Keratinocyte (primary cell): Measurements from ENCODE around the gene ANXA4. TPM values are rescaled to one million over a fixed set of nuclear protein-coding genes. Genes with fewer than 3 reads are reported as not detected.

Experiments used
- DNase-seq: peaks from one replicate; pipeline ENCODE4 v3.0.0-alpha.2; 2011; ENCODE audit warnings: low read depth, missing footprints, low spot score
- FAIRE-seq: peaks from 2 replicates; lab custom pipeline; 2011; peaks lifted over from hg19 to GRCh38; lab: Jason Lieb, UNC
- H2AFZ ChIP-seq: 2 replicates; pipeline ENCODE4 v1.6.0; 2012; ENCODE audit warnings: low read length, control low read depth, inconsistent platforms; ENCODE audit not compliant: control insufficient read depth
- H3K27ac ChIP-seq: 2 replicates; pipeline ENCODE4 v1.5.1; 2011; ENCODE audit warnings: low read length; ENCODE audit not compliant: control insufficient read depth, insufficient read depth
- H3K27me3 ChIP-seq: 3 replicates; pipeline ENCODE4 v1.6.0; 2011; ENCODE audit warnings: low read length; ENCODE audit not compliant: control insufficient read depth, insufficient read depth; ENCODE audit errors: extremely low read depth
- H3K36me3 ChIP-seq, 2 experiments: 2 replicates in 1 of 2; 3 replicates in 1 of 2; pipeline ENCODE4 v1.5.1; 2011; ENCODE audit warnings: low read length in 2 of 2, mild to moderate bottlenecking in 1 of 2; ENCODE audit not compliant: control insufficient read depth in 2 of 2, insufficient read depth in 2 of 2; ENCODE audit errors: extremely low read depth in 1 of 2
- H3K4me1 ChIP-seq: 3 replicates; pipeline ENCODE4 v1.5.1; 2011; ENCODE audit warnings: low read length; ENCODE audit not compliant: control insufficient read depth, insufficient read depth; ENCODE audit errors: extremely low read depth
- H3K4me2 ChIP-seq: 3 replicates; pipeline ENCODE4 v1.6.0; 2011; ENCODE audit warnings: low read depth, low read length; ENCODE audit not compliant: control insufficient read depth, insufficient read depth; ENCODE audit errors: extremely low read depth
- H3K4me3 ChIP-seq, 3 experiments: fragments of 200-600 bp in 1 of 3; sonication (generic) in 1 of 3; 2 replicates in 2 of 3; 3 replicates in 1 of 3; pipeline ENCODE4 v1.5.1; 2011 to 2016; ENCODE audit warnings: low read length in 3 of 3, mild to moderate bottlenecking in 3 of 3, control low read depth in 2 of 3, inconsistent platforms in 1 of 3, low read depth in 1 of 3, mixed read lengths in 1 of 3, mixed run types in 1 of 3, moderate library complexity in 1 of 3; ENCODE audit not compliant: control insufficient read depth in 2 of 3, insufficient read depth in 2 of 3; ENCODE audit errors: extremely low read depth in 1 of 3
- H3K79me2 ChIP-seq: 2 replicates; pipeline ENCODE4 v1.6.0; 2012; ENCODE audit warnings: low read length; ENCODE audit not compliant: control insufficient read depth, insufficient read depth
- H3K9ac ChIP-seq: 3 replicates; pipeline ENCODE4 v1.6.0; 2011; ENCODE audit warnings: low read length; ENCODE audit not compliant: control insufficient read depth, insufficient read depth; ENCODE audit errors: extremely low read depth
- H3K9me1 ChIP-seq: 3 replicates; pipeline ENCODE4 v1.6.0; 2011; ENCODE audit warnings: low read length; ENCODE audit not compliant: control insufficient read depth, insufficient read depth; ENCODE audit errors: extremely low read depth
- H3K9me3 ChIP-seq: 2 replicates; pipeline ENCODE4 v1.5.1; 2012; ENCODE audit warnings: low read depth, low read length; ENCODE audit not compliant: control insufficient read depth
- H4K20me1 ChIP-seq: 3 replicates; pipeline ENCODE4 v1.6.0; 2011; ENCODE audit warnings: low read length; ENCODE audit not compliant: control insufficient read depth, insufficient read depth; ENCODE audit errors: extremely low read depth
- CTCF ChIP-seq, 3 experiments: IDR thresholded peaks in 1 of 3; conservative IDR thresholded peaks in 1 of 3; optimal IDR thresholded peaks in 1 of 3; 2 replicates in 2 of 3; 3 replicates in 1 of 3; pipeline versions ENCODE3 to v1.5.1; 2011; ENCODE audit warnings: low read length in 3 of 3, mild to moderate bottlenecking in 3 of 3, moderate library complexity in 2 of 3, control low read depth in 1 of 3, inconsistent platforms in 1 of 3; ENCODE audit not compliant: insufficient read depth in 2 of 3; ENCODE audit errors: extremely low read depth in 1 of 3
- EZH2 ChIP-seq: IDR thresholded peaks from one replicate; pipeline ENCODE4 v1.6.1; 2012; ENCODE audit warnings: inconsistent platforms, mild to moderate bottlenecking, low read length, moderate library complexity
- dilution Hi-C: fragments of 300-500 bp; cut with MboI; formaldehyde crosslinking; loops from one replicate; pipeline ENCODE4 v1.7.0; 2020; ENCODE audit warnings: low sequenced_read_pairs; ENCODE audit not compliant: extremely low pct_ligation_motif_present
- polyA plus RNA-seq, 5 experiments: library from polyadenylated mRNA; depleted of rRNA in 3 of 5; stranded (reverse) in 3 of 5; stranded (forward) in 1 of 5; unstranded in 1 of 5; fragments of >200 nt; gene quantifications; 1 replicate in 1 of 5; 2 replicates in 3 of 5; 3 replicates in 1 of 5; pipeline versions ENCODE4 v1.2.1 to v1.2.3, GENCODE V29; 2011 to 2012; ENCODE audit warnings: missing spikeins in 2 of 5, low read depth in 1 of 5, low replicate concordance in 1 of 5

Gene ANXA4
- polyA plus RNA-seq, 1 donor (not counting 4 experiments of a cell fraction or from before 2014, with no cell fraction given) = 209 TPM

GRCh38 chr2:69791045-69791444 lies 49.1 kb downstream of the ANXA4 start:
- Histone ChIP-seq H3K9ac (no peak overlapping the region), H3K9me1 (no peaks in the 10 kb centered on the region), H3K4me1 (no peaks in the 10 kb centered on the region), H3K27ac (no peak overlapping the region), H3K4me3 (no peak overlapping the region), H3K4me2 (no peak overlapping the region), H3K9me3 (no peaks in the 10 kb centered on the region), H3K27me3 (no peaks in the 10 kb centered on the region), H3K79me2 (no peaks in the 10 kb centered on the region), H4K20me1 (no peaks in the 10 kb centered on the region), H3K36me3 (peaks cover 13 to 21% of the 10 kb centered on the region in 2 experiments), H2AFZ (no peak overlapping the region)
- DNase-seq (no peak), FAIRE-seq (no peak)
- dilution Hi-C loops = no loop called here
- TF ChIP-seq CTCF (optimal IDR thresholded peaks at IDR 0.05 in 1 of 3, IDR thresholded peaks at IDR 0.05 in 1 of 3, conservative IDR thresholded peaks at IDR 0.05 in 1 of 3; ENCODE audit: extremely low read depth in 1 of 3, insufficient read depth in 2 of 3, low read length in 3 of 3) = no peak
- no peak for TF ChIP-seq EZH2

GRCh38 chr2:69796174-69796573 lies 54.2 kb downstream of the ANXA4 start:
- dilution Hi-C loops = no loop called here
- Histone ChIP-seq H3K4me2 (no peak overlapping the region), H4K20me1 (no peaks in the 10 kb centered on the region), H3K4me3 (no peak overlapping the region), H3K36me3 (peaks cover 1 to 2% of the 10 kb centered on the region in 2 experiments), H3K4me1 (peaks cover 25% of the 10 kb centered on the region), H3K9ac (no peak overlapping the region), H3K27ac (no peak overlapping the region), H3K9me1 (peaks cover 4% of the 10 kb centered on the region), H3K9me3 (no peaks in the 10 kb centered on the region), H3K27me3 (no peaks in the 10 kb centered on the region), H2AFZ (no peak overlapping the region), H3K79me2 (no peaks in the 10 kb centered on the region)
- no peak for FAIRE-seq
- TF ChIP-seq CTCF (optimal IDR thresholded peaks at IDR 0.05 in 1 of 3, IDR thresholded peaks at IDR 0.05 in 1 of 3, conservative IDR thresholded peaks at IDR 0.05 in 1 of 3; ENCODE audit: extremely low read depth in 1 of 3, insufficient read depth in 2 of 3, low read length in 3 of 3) = no peak
- no peak for TF ChIP-seq EZH2
- no peak for DNase-seq
